CD8-positive, alpha-beta memory T cell (primary cell): ENCODE results near the gene CEP164. TPM values are rescaled to one million over a fixed set of nuclear protein-coding genes. Genes with fewer than 3 reads are reported as not detected.

Source experiments
- CTCF ChIA-PET: fragments of 350-600 bp; sonication (Branson Sonifier 250); formaldehyde crosslinking; loops from one replicate; lab custom pipeline; 2021; ENCODE audit warnings: antibody characterized with exemption; lab: Charles Lee
- POLR2A ChIA-PET: fragments of 350-600 bp; sonication (Branson Sonifier 250); formaldehyde crosslinking; loops from one replicate; lab custom pipeline; 2021; ENCODE audit warnings: antibody characterized with exemption; lab: Charles Lee
- DNase-seq, 5 donors: peaks; one replicate each; pipeline versions ENCODE4 v3.0.0 to v3.0.0-alpha.2; 2020 to 2022; ENCODE audit warnings: mixed read lengths in 1 of 5
- H3K27ac ChIP-seq: one replicate; pipeline ENCODE4 v1.7.0; 2013; ENCODE audit warnings: low read depth, mild to moderate bottlenecking, low read length, moderate library complexity
- H3K27me3 ChIP-seq: 2 replicates; pipeline ENCODE4 v1.7.0; 2013; ENCODE audit warnings: low read length, mild to moderate bottlenecking; ENCODE audit not compliant: insufficient read depth, poor library complexity, severe bottlenecking
- H3K36me3 ChIP-seq: 2 replicates; pipeline ENCODE4 v1.7.0; 2013; ENCODE audit warnings: mild to moderate bottlenecking, low read length, moderate library complexity; ENCODE audit not compliant: insufficient read depth
- H3K4me1 ChIP-seq: 2 replicates; pipeline ENCODE4 v1.7.0; 2013; ENCODE audit warnings: mild to moderate bottlenecking, low read length, moderate library complexity; ENCODE audit not compliant: insufficient read depth
- H3K4me3 ChIP-seq: 2 replicates; pipeline ENCODE4 v1.7.0; 2013; ENCODE audit warnings: mild to moderate bottlenecking, low read length
- H3K9me3 ChIP-seq: 2 replicates; pipeline ENCODE4 v1.7.0; 2013; ENCODE audit warnings: mild to moderate bottlenecking, low read length
- H3K27ac Mint-ChIP-seq, 8 donors: one replicate each; pipeline ENCODE4 v1.8.0; 2020 to 2021; ENCODE audit warnings: mixed read lengths in 8 of 8, mild to moderate bottlenecking in 6 of 8, inconsistent platforms in 3 of 8, moderate library complexity in 3 of 8
- H3K27me3 Mint-ChIP-seq, 2 donors: one replicate each; pipeline ENCODE4 v1.8.0; 2020 to 2021; ENCODE audit warnings: mixed read lengths in 2 of 2, mild to moderate bottlenecking in 1 of 2, moderate library complexity in 1 of 2
- H3K36me3 Mint-ChIP-seq, 3 donors: one replicate each; pipeline ENCODE4 v1.8.0; 2020 to 2021; ENCODE audit warnings: mixed read lengths in 3 of 3, inconsistent platforms in 1 of 3, mild to moderate bottlenecking in 1 of 3
- H3K4me1 Mint-ChIP-seq, 3 donors: one replicate each; pipeline ENCODE4 v1.8.0; 2020 to 2021; ENCODE audit warnings: mixed read lengths in 3 of 3, inconsistent platforms in 1 of 3, mild to moderate bottlenecking in 1 of 3
- H3K4me3 Mint-ChIP-seq, 7 donors: one replicate each; pipeline ENCODE4 v1.8.0; 2020 to 2021; ENCODE audit warnings: mixed read lengths in 7 of 7, mild to moderate bottlenecking in 6 of 7, moderate library complexity in 4 of 7, inconsistent platforms in 2 of 7
- H3K9me3 Mint-ChIP-seq, 5 donors: one replicate each; pipeline ENCODE4 v1.8.0; 2020 to 2022; ENCODE audit warnings: mixed read lengths in 5 of 5, mild to moderate bottlenecking in 3 of 5, moderate library complexity in 2 of 5, inconsistent platforms in 1 of 5
- polyA plus RNA-seq: library from polyadenylated mRNA; unstranded; fragments of 300-500 nt; fragmentation: Illumina TruSeq; gene quantifications from one replicate; pipeline ENCODE4 v1.2.3, GENCODE V29; 2021
- total RNA-seq, 2 experiments: library from RNA; stranded (reverse); gene quantifications; one replicate each; pipeline ENCODE4 v1.2.3, GENCODE V29; 2021

Gene CEP164
- total and polyA plus RNA-seq, 3 experiments from 2014 or later: 25.7 to 40.5 (median 34.6) TPM

DNA sequence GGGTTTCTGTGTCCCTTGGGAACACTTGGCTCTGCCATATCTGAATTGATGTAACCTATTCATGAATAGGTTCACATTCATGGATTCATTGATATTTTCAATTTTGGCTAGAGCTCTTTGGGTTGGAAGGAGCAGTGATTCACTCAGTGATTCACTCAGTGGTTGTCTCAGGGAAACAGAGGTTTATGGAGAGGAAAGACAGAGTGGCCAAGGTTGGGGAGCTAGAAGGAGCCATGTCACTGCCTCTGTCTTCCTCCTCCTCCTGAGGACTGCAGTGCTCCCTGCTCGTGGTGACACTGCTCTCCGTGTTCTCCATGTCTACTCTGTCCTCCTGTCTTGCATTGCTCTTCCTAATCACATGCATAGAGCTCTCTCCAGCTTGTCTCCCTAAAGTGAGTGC lies 17.4 kb downstream of the CEP164 start:
- Histone ChIP-seq H3K27me3 (no peaks in the 10 kb centered on the region), H3K36me3 (peaks cover 4% of the 10 kb centered on the region), H3K4me1 (no peaks in the 10 kb centered on the region), H3K9me3 (no peaks in the 10 kb centered on the region), H3K4me3 (no peak overlapping the region), H3K27ac (no peak overlapping the region)
- ChIA-PET POLR2A (interaction anchor here (0.6 kb wide), 1 partner anchor 202 kb away, joined by 4 read pairs; no protein-coding TSS in a partner anchor), CTCF (interaction anchor here (0.6 kb wide), 1 partner anchor 561 kb away, joined by 4 read pairs; no protein-coding TSS in a partner anchor)
- H3K27me3 Mint-ChIP-seq: peaks cover 0 to 2% of the 10 kb centered on the region in 2 donors
- no peak for DNase-seq
- no peak overlapping the region for H3K4me3 Mint-ChIP-seq
- no peaks in the 10 kb centered on the region for H3K9me3 Mint-ChIP-seq
- peaks cover 0 to 70% (median 13%) of the 10 kb centered on the region in 3 donors for H3K36me3 Mint-ChIP-seq
- H3K27ac Mint-ChIP-seq: peak overlapping the region in 2 of 8 donors; percentile 22 to 78
- H3K4me1 Mint-ChIP-seq: peaks cover 2 to 10% (median 6%) of the 10 kb centered on the region in 3 donors

- no peak overlapping the region for H3K4me3 Mint-ChIP-seq
- Histone ChIP-seq H3K9me3 (no peaks in the 10 kb centered on the region), H3K27ac (no peak overlapping the region), H3K36me3 (no peaks in the 10 kb centered on the region), H3K4me1 (no peaks in the 10 kb centered on the region), H3K4me3 (no peak overlapping the region), H3K27me3 (no peaks in the 10 kb centered on the region)
- peaks cover 0 to 2% (median 0%) of the 10 kb centered on the region in 3 donors for H3K4me1 Mint-ChIP-seq
- peaks cover 7 to 78% (median 22%) of the 10 kb centered on the region in 3 donors for H3K36me3 Mint-ChIP-seq
- no peak for DNase-seq
- CTCF ChIA-PET: no interaction called here
- H3K9me3 Mint-ChIP-seq: no peaks in the 10 kb centered on the region
- POLR2A ChIA-PET: no interaction called here
- H3K27ac Mint-ChIP-seq: no peak overlapping the region
- H3K27me3 Mint-ChIP-seq: no peaks in the 10 kb centered on the region
Measured at GRCh38 chr11:117354550-117354949, 26.9 kb downstream of the CEP164 start.

- Histone ChIP-seq H3K4me3 (no peak overlapping the region), H3K9me3 (no peaks in the 10 kb centered on the region), H3K27me3 (no peaks in the 10 kb centered on the region), H3K4me1 (no peaks in the 10 kb centered on the region), H3K27ac (no peak overlapping the region), H3K36me3 (no peaks in the 10 kb centered on the region)
- DNase-seq: no peak
- POLR2A ChIA-PET: no interaction called here
- Mint-ChIP-seq H3K4me3 (no peak overlapping the region), H3K36me3 (peaks cover 8 to 80% (median 22%) of the 10 kb centered on the region in 3 donors), H3K27ac (peak overlapping the region in 2 of 8 donors; percentile 24 to 84), H3K4me1 (peaks cover 0 to 2% (median 0%) of the 10 kb centered on the region in 3 donors), H3K27me3 (no peaks in the 10 kb centered on the region), H3K9me3 (no peaks in the 10 kb centered on the region)
- CTCF ChIA-PET: interaction anchor here (1.0 kb wide), 1 partner anchor 14 kb away, joined by 5 read pairs; no protein-coding TSS in a partner anchor
Measured at GRCh38 chr11:117356126-117356890, 28.7 kb downstream of the CEP164 start.

DNA sequence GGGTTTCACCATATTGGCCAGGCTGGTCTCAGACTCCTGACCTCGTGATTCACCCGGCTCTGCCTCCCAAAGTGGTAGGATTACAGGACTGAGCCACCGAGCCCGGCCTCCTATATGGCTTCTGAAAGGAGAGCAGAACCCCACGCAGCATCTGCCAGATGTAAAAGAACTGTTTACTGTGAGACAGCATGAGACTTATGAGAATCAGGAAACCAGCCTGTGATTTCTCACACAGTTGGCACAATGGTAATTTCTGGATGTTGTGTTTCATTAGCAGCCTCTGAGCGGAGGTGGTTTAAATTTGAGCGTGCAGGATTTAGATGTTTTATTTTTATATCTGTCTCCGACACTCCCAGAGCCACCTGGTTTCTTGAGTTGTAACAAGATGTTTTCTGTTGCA lies 33.8 kb downstream of the CEP164 start:
- peaks cover 20 to 80% (median 29%) of the 10 kb centered on the region in 3 donors for H3K36me3 Mint-ChIP-seq
- Histone ChIP-seq H3K4me1 (no peaks in the 10 kb centered on the region), H3K36me3 (peaks cover 13% of the 10 kb centered on the region), H3K4me3 (no peak overlapping the region), H3K9me3 (no peaks in the 10 kb centered on the region), H3K27me3 (no peaks in the 10 kb centered on the region), H3K27ac (no peak overlapping the region)
- H3K27me3 Mint-ChIP-seq: no peaks in the 10 kb centered on the region
- no peaks in the 10 kb centered on the region for H3K9me3 Mint-ChIP-seq
- no peak for DNase-seq
- H3K4me1 Mint-ChIP-seq: no peaks in the 10 kb centered on the region
- H3K27ac Mint-ChIP-seq: no peak overlapping the region
- CTCF ChIA-PET: interaction anchor here (1.2 kb wide), 1 partner anchor 19 kb away, joined by 3 read pairs; no protein-coding TSS in a partner anchor
- POLR2A ChIA-PET: no interaction called here
- H3K4me3 Mint-ChIP-seq: no peak overlapping the region

- no peaks in the 10 kb centered on the region for H3K9me3 ChIP-seq
- H3K4me3 ChIP-seq: no peak overlapping the region
- Mint-ChIP-seq H3K36me3 (peaks cover 16 to 89% (median 34%) of the 10 kb centered on the region in 3 donors), H3K4me3 (no peak overlapping the region), H3K9me3 (no peaks in the 10 kb centered on the region), H3K4me1 (no peaks in the 10 kb centered on the region), H3K27ac (no peak overlapping the region), H3K27me3 (no peaks in the 10 kb centered on the region)
- CTCF ChIA-PET: interaction anchor here (0.6 to 1.0 kb wide), 2 partner anchors 60 to 570 kb away, joined by 3 read pairs; no protein-coding TSS in a partner anchor
- peaks cover 16% of the 10 kb centered on the region for H3K36me3 ChIP-seq
- no peak overlapping the region for H3K27ac ChIP-seq
- H3K27me3 ChIP-seq: no peaks in the 10 kb centered on the region
- DNase-seq: no peak
- H3K4me1 ChIP-seq: no peaks in the 10 kb centered on the region
- POLR2A ChIA-PET: no interaction called here
Measured at GRCh38 chr11:117366248-117366647, 38.6 kb downstream of the CEP164 start.

DNA sequence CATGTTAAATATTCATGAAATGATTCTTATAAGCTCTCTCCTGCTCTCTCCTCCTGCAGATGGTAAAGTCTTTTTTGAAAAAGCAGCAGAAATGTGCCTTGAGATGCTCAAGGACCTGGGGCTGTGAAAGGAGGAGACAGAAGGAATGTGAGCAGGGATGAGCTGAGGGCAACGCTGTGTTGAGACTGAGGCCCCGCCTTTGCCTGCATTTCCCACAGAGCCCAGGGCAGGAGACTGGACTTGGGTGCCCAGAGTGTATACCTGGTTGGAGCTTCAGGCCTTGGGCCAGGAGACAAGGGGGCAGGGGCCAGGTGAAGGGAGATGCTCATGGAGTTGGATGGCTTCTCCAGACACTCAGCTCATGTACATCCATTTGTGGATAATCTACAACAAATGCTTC lies 39.2 kb downstream of the CEP164 start:
- CTCF ChIA-PET: interaction anchor here (0.6 kb wide), 1 partner anchor 569 kb away, joined by 3 read pairs; no protein-coding TSS in a partner anchor
- no peaks in the 10 kb centered on the region for H3K4me1 ChIP-seq
- no peaks in the 10 kb centered on the region for H3K9me3 Mint-ChIP-seq
- H3K36me3 Mint-ChIP-seq: peaks cover 15 to 89% (median 31%) of the 10 kb centered on the region in 3 donors
- H3K4me1 Mint-ChIP-seq: no peaks in the 10 kb centered on the region
- H3K27me3 Mint-ChIP-seq: no peaks in the 10 kb centered on the region
- no peak overlapping the region for H3K27ac ChIP-seq
- POLR2A ChIA-PET: no interaction called here
- no peak overlapping the region for H3K27ac Mint-ChIP-seq
- no peak overlapping the region for H3K4me3 Mint-ChIP-seq
- no peaks in the 10 kb centered on the region for H3K27me3 ChIP-seq
- no peaks in the 10 kb centered on the region for H3K9me3 ChIP-seq
- no peak for DNase-seq
- H3K36me3 ChIP-seq: peaks cover 13% of the 10 kb centered on the region
- no peak overlapping the region for H3K4me3 ChIP-seq

- Histone ChIP-seq H3K27me3 (no peaks in the 10 kb centered on the region), H3K4me3 (no peak overlapping the region), H3K4me1 (no peaks in the 10 kb centered on the region), H3K9me3 (no peaks in the 10 kb centered on the region), H3K27ac (no peak overlapping the region), H3K36me3 (peaks cover 3% of the 10 kb centered on the region)
- Mint-ChIP-seq H3K36me3 (peaks cover 5 to 91% (median 31%) of the 10 kb centered on the region in 3 donors), H3K27ac (no peak overlapping the region), H3K4me3 (no peak overlapping the region), H3K9me3 (no peaks in the 10 kb centered on the region), H3K27me3 (no peaks in the 10 kb centered on the region), H3K4me1 (no peaks in the 10 kb centered on the region)
- no peak for DNase-seq
- ChIA-PET CTCF (no interaction called here), POLR2A (no interaction called here)
Measured at GRCh38 chr11:117369534-117369933, 41.9 kb downstream of the CEP164 start.

GRCh38 chr11:117371453-117371852 lies 43.8 kb downstream of the CEP164 start:
- ChIA-PET POLR2A (no interaction called here), CTCF (no interaction called here)
- no peak for DNase-seq
- Histone ChIP-seq H3K4me3 (no peak overlapping the region), H3K36me3 (peaks cover 3% of the 10 kb centered on the region), H3K9me3 (no peaks in the 10 kb centered on the region), H3K27me3 (no peaks in the 10 kb centered on the region), H3K27ac (no peak overlapping the region), H3K4me1 (no peaks in the 10 kb centered on the region)
- Mint-ChIP-seq H3K27ac (peak overlapping the region in 2 of 8 donors; percentile 38 to 94), H3K27me3 (no peaks in the 10 kb centered on the region), H3K36me3 (peaks cover 0 to 92% (median 31%) of the 10 kb centered on the region in 3 donors), H3K4me3 (no peak overlapping the region), H3K9me3 (no peaks in the 10 kb centered on the region), H3K4me1 (no peaks in the 10 kb centered on the region)
